OCI-LY3 (cell line): ENCODE data around the gene BRD1.

Source experiments
- CTCF ChIP-seq: fragments of 200-600, 300-600 bp; sonication (generic); IDR thresholded peaks from 2 replicates; pipeline ENCODE4 v1.5.1; 2014; ENCODE audit warnings: antibody characterized with exemption, low read length, low read depth
- EZH2phosphoT487 ChIP-seq: fragments of 200-600 bp; shearing (Covaris generic); IDR thresholded peaks from 2 replicates; pipeline ENCODE4 v1.6.1; 2018; ENCODE audit warnings: antibody characterized with exemption, mixed run types, low read depth

- no peak for TF ChIP-seq EZH2phosphoT487
- TF ChIP-seq CTCF = no peak
These were observed 21.1 kb upstream of the BRD1 start for GRCh38 chr22:49848690-49849160.
